ENCODE results near the gene KCNJ4. TPM values are rescaled to one million over a fixed set of nuclear protein-coding genes. Genes with fewer than 3 reads are reported as not detected.

Gene KCNJ4
- total RNA-seq, 4 donors from 2014 or later, result not detected

- DNase-seq, result no peak
- H3K4me1 ChIP-seq, result peaks cover 0 to 19% (median 13%) of the 10 kb centered on the region in 4 donors
- H3K27me3 ChIP-seq, result peaks cover 83% of the 10 kb centered on the region
- H3K27ac ChIP-seq, result no peak overlapping the region
- intact Hi-C loops (cut with DNase I; ENCODE audit: low total_unique reads), result no loop called here
- no peak overlapping the region for H3K4me3 ChIP-seq
- H3K36me3 ChIP-seq, result no peaks in the 10 kb centered on the region
- in situ Hi-C loops (cut with MboI; ENCODE audit: low pct_ligation_motif_present in 1 of 4, low pct_unique_long_range_greater_than_20kb in 1 of 4, low sequenced_read_pairs in 3 of 4), result no loop called here
- WGBS, 2 donors (ENCODE audit: low coverage in 1 of 2), result 36 to 44% methylated on average over 5 to 26 of the region's 28 CpGs
- H3K9me3 ChIP-seq, result no peaks in the 10 kb centered on the region
- no peak for TF ChIP-seq POLR2A (IDR thresholded peaks at IDR 0.05)
- TF ChIP-seq CTCF (IDR thresholded peaks at IDR 0.05), result no peak
- TF ChIP-seq EP300 (IDR thresholded peaks at IDR 0.05; ENCODE audit: low read depth), result no peak
- TF ChIP-seq POLR2AphosphoS5 (IDR thresholded peaks at IDR 0.05), result no peak
Observed at GRCh38 chr22:38462960-38463784, 8.2 kb upstream of the KCNJ4 start.

GRCh38 chr22:38461414-38462081, 6.5 kb upstream of the KCNJ4 start:
- TF ChIP-seq EP300 (IDR thresholded peaks at IDR 0.05; ENCODE audit: low read depth), result no peak
- TF ChIP-seq POLR2AphosphoS5 (IDR thresholded peaks at IDR 0.05), result peak in 1 of 3 donors; percentile 15
- in situ Hi-C loops (cut with MboI; ENCODE audit: low pct_ligation_motif_present in 1 of 4, low pct_unique_long_range_greater_than_20kb in 1 of 4, low sequenced_read_pairs in 3 of 4), result no loop called here
- H3K9me3 ChIP-seq, result no peaks in the 10 kb centered on the region
- intact Hi-C loops (cut with DNase I; ENCODE audit: low total_unique reads), result no loop called here
- DNase-seq, result peak; percentile 79
- 11 to 83% methylated on average over 1 to 51 of the region's 51 CpGs for WGBS, 2 donors (ENCODE audit: low coverage in 1 of 2)
- H3K27ac ChIP-seq, result no peak overlapping the region
- no peak overlapping the region for H3K4me3 ChIP-seq
- H3K27me3 ChIP-seq, result peaks cover 88% of the 10 kb centered on the region
- peaks cover 0 to 11% (median 5%) of the 10 kb centered on the region in 4 donors for H3K4me1 ChIP-seq
- no peaks in the 10 kb centered on the region for H3K36me3 ChIP-seq

GRCh38 chr22:38461057-38461413, 6.0 kb upstream of the KCNJ4 start:
- H3K27me3 ChIP-seq, result peaks cover 88% of the 10 kb centered on the region
- DNase-seq, result no peak
- intact Hi-C loops (cut with DNase I; ENCODE audit: low total_unique reads), result no loop called here

GRCh38 chr22:38460426-38460840, 5.4 kb upstream of the KCNJ4 start:
- TF ChIP-seq EP300 (IDR thresholded peaks at IDR 0.05; ENCODE audit: low read depth) (no peak), CTCF (IDR thresholded peaks at IDR 0.05) (no peak), POLR2A (IDR thresholded peaks at IDR 0.05) (no peak), POLR2AphosphoS5 (IDR thresholded peaks at IDR 0.05) (no peak)
- 44% methylated on average over 8 of the region's 8 CpGs; no CpG with 5 or more reads in 1 of the 2 donors for WGBS, 2 donors (ENCODE audit: low coverage in 1 of 2)
- peaks cover 88% of the 10 kb centered on the region for H3K27me3 ChIP-seq
- in situ Hi-C loops (cut with MboI; ENCODE audit: low pct_ligation_motif_present in 1 of 4, low pct_unique_long_range_greater_than_20kb in 1 of 4, low sequenced_read_pairs in 3 of 4), result no loop called here
- no peak for DNase-seq
- intact Hi-C loops (cut with DNase I; ENCODE audit: low total_unique reads), result no loop called here
- H3K27ac ChIP-seq, result no peak overlapping the region
- peaks cover 0 to 17% (median 11%) of the 10 kb centered on the region in 4 donors for H3K4me1 ChIP-seq
- H3K36me3 ChIP-seq, result no peaks in the 10 kb centered on the region
- no peaks in the 10 kb centered on the region for H3K9me3 ChIP-seq
- H3K4me3 ChIP-seq, result no peak overlapping the region

More at GRCh38 chr22:38461057-38461413, 6.0 kb upstream of the KCNJ4 start:
- Histone ChIP-seq H3K9me3 (no peaks in the 10 kb centered on the region), H3K36me3 (no peaks in the 10 kb centered on the region), H3K27ac (no peak overlapping the region), H3K4me3 (no peak overlapping the region), H3K4me1 (peaks cover 0 to 11% (median 6%) of the 10 kb centered on the region in 4 donors)
- 31% methylated on average over 9 of the region's 9 CpGs; no CpG with 5 or more reads in 1 of the 2 donors for WGBS, 2 donors (ENCODE audit: low coverage in 1 of 2)
- in situ Hi-C loops (cut with MboI; ENCODE audit: low pct_ligation_motif_present in 1 of 4, low pct_unique_long_range_greater_than_20kb in 1 of 4, low sequenced_read_pairs in 3 of 4), result no loop called here
- TF ChIP-seq POLR2AphosphoS5 (IDR thresholded peaks at IDR 0.05), result no peak
